RPMI8226 (cell line): ENCODE measurements around the gene RBMS1.

Experiments used
- DNase-seq: peaks from one replicate; pipeline ENCODE4 v3.0.0-alpha.2; 2015

The RBMS1 gene

DNA sequence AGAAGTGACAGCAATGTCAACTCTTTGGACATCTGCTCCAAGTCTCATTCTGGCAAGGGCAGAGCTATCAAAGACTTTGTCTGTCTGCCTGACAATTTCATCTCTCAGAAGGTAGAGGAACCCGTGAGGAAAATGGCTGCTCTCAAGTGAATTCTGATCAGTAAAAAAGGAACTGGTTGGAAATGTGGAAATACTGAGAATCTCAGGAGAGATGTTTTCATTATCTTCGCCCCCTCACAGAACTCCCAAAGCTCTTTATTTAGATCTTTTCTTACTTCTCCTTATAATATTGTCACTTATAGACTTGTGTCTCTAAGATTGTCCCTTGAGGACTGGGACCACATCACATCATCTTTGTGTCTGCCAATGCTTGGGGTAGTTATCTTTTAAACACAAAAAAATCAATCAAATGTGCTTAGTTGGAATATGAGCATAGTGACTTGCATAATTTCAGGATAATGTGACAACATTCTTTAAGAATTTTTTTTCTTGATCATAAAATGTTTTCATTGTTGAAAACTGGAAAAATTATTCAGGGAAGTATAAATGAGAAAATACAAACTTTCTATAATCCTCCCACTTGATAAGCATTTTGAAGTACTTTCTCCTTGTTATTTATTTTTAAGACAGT lies 225.3 kb downstream of the RBMS1 start:
- DNase-seq, result no peak

DNA sequence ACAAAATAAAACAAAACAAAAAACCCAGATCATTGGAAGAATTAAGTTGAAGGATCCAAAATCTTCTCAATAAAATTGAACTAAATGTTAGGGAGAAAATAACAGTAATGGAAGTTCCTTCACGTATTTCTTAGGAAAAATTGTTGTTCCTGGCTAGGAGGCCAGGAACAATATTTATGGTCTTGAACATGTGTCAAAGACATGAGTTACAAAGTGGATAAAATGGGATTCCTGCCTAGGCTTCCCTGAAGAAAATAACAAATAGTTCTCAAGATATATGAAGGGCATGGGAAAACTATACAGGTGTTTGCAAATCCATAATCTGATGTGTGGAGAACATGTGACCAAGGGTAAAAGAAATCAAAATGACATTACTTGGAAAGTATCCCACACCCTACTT lies 225.9 kb downstream of the RBMS1 start:
- DNase-seq, result no peak

DNA sequence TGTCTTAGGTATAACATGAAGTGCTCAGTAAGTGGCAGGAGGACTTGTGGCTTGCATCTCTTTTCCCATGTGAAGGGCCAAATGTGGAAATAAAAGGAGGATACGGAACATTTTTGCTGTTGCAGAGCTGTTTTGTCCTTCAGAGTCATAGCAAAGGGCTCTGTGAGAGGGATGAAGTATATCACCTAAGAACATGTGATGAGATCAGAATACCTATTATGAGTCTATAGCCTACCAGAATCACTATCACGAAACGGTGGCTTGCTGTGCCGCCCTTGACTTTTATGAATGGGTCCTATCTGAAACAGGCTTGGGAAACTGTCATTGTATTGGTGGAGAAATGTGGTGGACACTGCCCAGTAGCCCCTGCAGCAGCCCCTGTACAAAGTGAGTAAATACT lies 226.6 kb downstream of the RBMS1 start:
- no peak for DNase-seq

DNA sequence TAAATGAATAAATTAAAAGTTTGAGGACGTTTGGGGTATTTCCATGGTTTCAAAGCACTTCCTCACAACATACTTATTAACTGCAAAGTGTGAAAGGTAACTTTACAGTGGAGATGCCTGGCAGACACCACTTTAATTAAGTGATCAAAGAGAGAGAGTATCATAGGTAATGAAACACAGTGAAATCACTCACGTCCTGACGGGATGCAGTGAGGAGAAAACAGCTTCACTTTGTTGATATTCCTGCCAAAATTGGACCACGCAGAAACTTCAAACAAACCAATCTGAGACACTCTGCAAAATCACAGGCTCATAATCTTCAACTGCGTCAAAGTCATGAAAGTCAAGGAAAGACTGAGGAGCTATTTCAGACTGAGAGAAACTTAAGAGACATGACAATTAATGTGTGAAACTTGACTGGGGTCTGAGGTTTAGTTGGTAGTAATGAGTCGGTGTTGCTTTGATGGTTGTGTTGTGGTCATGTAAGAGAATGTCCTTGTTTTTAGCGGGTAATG lies 227.5 kb downstream of the RBMS1 start:
- no peak for DNase-seq

DNA sequence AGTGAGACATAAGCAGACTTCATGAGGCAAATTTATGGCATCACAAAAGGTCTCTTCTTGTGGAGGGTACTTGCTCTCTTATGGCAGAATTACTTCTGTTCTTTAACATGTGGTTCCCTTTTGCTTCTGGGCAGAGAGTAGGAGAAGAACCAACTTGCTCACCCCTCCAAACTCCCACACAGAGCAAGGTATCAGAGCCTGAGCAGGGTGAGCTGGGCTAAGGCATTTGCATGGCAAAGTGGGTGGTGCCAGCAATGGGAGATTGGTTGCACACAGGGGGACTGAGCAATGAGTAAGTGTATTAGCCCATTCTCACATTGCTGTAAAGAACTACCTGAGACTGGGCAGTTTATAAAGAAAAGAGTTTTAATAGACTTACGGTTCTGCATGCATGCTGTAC lies 229.3 kb downstream of the RBMS1 start:
- DNase-seq, result no peak

DNA sequence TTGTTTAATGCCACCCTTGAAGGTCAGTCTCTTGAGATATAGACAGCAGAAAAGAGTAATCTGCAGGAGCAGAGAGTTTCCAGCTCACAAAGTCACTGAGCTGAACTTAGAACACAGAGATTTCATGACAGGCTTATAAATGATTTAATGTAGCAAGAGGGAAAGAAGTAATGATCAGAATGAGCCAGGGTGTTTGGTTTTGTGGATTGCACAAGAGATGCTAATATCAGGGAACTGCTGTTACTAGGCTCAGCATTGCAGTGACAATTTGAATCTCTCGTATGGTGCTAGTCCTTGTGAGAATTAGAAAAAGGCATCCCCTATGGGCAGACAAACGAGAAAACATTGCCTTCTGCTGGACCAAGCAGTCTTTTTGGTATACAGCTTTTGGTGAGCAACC lies 231.9 kb downstream of the RBMS1 start:
- no peak for DNase-seq

DNA sequence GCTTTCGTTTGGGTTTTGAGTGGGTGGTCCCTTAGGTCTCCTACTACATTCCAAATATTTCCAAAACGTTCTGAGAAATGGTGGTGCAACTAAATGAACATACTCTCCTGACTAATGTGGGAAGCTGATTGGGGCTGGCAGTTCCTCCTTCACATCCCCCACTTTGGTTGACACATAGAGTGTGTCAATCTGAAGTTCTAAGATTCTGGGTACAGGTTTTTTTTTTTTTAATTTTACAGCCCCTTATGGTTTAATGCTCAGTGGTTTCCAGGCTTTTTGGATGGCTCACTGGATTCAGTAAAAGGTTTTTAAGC lies 235.2 kb downstream of the RBMS1 start:
- DNase-seq, result no peak

DNA sequence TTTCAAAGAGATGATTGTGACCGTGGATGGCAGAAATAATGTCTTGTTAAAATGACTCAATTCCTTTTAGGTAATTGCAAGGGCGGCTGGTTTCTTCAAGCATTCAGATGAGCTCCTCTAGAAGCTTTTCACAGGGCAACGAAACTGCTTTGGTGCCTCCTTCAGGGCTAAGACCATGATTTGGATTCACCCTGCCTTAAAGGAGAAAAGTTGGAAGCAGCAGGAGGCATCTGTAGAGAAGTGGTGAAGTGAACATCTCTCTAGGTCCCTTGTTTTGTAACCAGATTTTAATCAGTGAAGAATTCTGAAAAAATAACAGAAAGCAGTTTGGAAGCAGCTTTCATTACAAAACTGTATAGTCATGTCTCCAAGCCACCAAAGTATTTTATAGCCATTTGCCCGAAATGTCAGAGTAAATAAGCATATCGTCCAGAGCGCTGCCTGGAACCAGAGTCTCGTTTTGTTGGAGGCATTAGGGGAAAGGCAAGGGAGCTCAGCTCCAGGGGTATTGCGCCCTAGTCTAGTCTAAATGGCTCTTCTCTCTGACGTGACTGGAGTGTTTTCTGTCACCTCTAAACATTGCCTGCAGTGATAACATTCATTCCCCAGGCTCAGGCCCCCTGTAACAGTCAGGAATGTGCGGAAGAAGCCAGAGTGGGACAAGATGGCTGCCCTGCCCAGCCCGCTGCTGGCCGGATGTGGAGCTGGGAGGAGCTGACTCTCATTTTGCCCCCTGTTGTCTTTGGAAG lies 235.7 kb downstream of the RBMS1 start:
- no peak for DNase-seq

DNA sequence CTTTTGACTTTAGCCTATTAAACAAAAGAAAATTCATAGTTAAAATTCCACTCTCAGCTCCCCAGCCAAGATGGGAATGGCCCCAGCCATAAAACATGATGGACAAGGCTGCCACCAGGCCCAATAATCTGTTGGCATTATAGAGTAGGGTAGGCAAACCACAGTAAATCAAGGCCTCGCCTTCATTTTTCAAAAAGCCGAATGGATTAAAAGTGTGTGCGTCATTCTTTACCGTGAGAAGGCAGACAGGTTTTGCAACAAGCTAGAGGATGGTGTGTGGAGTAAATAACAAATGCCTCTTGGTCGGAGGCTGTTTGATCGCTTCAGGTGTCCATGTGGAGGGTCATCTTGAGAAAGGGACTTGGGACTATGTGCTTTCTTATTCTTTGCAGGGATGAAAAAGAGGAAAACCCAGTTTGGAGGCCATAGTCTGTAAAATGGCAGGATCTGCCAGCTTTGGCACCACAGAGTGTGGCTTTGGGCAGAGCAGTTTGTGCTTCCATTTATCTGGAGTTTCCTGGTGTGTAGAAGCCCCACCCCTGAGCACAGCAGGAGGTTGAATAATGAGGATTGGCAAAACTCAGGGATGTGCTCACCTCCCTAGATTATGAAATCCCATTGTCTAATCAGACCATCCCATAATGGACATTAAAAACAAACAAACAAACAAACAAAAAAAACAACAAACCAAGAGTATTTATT lies 236.4 kb downstream of the RBMS1 start:
- DNase-seq, result no peak

DNA sequence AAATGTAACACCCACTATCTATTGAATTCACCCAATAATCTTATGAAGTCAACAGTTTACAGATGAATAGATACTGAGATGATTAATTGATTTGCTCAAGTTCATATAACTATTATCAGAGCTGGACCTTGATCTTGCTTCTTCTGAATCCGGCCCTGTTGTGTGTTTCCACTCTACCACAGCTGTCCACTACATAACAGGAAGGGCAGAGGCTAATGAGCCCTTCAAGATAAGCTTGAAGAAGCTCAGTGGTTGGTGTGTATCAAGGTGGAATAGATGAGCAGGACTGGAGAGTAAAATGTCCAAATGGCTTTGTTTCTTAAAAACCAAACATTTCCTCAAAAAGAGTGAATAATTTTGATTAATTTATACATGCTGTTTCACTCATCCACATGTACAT lies 237.1 kb downstream of the RBMS1 start:
- no peak for DNase-seq

DNA sequence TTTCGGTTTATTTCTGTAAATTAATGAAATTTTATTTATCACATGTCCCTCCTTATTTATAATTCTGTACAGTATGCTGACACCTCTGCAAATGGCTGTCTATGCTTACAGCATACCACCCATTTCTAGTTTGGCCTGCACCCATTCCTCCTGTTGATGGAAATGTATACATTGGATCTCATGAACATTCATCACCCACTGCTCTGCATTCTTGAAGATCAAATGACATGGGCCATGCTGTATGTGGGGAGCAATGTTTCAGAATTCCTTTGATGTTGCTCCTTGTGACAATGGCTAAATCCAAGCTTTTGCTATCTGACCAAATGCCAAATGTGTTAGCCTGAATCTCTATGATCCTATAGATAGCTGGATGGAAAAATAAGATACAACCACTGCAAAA lies 238.2 kb downstream of the RBMS1 start:
- DNase-seq, result no peak

DNA sequence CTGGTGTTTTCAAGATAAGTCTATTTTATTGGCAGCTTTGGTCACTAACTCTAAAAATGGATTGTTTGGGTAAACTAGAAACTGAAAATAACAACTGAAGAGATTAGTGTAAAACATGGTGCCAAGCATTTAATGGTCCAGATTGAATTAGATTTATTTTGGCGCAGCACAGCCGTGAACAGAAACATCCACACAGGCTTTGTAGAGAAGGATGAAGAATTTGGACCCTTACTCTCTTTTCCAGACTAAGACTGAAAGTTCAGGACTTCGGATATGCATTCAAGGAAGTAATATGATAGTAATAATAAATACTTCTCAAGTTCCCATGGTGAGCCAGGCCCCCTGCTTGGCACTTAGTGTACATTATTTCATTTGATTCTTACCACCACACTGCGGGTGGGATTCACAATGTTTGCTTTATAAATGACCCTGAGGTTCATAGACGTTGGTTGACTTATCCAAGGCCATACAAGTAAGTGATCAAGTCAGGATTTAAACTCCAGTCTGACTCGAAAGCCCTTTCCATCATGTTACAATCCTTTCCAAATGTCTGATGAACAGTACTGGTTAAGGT lies 239.3 kb downstream of the RBMS1 start:
- no peak for DNase-seq

DNA sequence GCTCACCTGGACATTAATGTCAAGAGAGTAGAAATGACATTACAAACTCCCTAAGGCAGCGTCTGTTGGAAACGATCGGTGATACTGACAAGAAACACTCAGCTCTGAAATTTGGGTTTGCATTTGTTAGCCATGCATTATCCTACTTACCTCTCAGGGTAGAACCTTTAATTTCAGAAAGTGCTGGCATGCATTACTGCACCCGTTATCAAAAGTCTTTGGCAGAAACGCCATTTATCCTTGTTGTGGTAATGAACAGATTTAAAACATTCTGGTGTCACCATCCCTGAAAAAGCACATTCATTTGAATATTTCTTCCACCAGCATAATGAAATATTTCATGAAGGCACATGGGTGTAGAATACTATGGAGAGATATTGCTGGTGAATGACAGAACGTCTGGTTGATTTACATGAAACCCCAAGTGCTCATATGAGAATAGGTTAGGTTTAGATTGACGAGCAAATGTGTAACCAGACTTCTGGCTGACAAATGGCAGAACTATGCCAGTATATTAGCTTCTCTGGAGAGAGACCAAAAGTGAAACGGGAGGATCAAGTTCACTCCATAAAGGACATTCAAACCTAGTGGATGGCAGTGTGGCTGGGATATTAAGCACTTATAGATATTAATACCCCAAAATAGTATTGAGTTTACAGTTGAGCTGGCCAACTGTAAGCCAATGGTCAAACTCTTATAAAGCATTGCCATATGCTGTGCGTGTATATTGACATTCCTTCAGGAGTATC lies 240.0 kb downstream of the RBMS1 start:
- DNase-seq, result no peak

DNA sequence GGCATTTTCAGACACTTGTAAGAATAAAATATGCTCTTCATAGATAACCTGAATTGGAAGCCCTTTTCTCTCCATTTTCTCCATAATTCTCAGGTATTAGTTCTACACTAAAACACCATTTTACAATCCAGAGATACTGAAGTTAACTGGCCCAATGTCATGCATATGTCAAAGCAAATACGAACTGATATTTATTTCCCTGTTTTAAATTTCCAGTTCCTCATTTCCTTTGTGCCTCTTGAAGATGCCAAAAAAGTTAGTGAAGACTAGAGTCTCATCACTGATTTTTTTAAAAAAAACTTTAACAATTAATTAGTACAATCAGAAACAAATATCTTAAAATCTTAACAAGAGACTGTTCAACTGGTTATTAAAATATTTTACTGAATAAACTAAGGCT lies 240.7 kb downstream of the RBMS1 start:
- DNase-seq, result no peak

DNA sequence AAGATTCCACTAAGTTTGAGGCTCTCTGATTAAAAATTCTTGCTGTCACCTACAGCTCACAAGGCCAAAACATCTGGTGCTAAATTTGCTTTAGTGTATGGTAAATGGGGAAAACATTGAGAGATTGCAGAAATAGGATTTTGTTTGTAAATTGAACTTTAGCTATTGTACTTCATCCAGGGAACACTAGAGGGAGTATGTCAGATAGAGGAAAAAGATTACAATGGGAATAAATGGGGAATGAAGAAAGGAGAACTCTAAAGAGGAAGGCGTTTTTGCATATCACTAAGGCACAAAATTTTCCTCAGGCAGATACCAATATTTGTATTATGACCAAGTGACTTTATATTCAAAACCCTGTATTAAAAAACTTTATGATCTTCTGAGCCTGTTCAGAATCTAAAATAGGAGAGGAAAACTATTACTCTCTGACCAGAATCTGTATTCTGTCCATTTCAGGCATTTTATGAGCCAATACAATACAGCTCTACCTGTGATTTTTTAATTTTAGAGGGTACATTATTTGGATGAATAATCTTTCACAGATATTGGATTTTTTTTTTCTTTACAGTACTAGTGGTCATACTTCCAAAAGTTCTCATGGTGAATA lies 241.2 kb downstream of the RBMS1 start:
- DNase-seq, result peak; percentile 17

DNA sequence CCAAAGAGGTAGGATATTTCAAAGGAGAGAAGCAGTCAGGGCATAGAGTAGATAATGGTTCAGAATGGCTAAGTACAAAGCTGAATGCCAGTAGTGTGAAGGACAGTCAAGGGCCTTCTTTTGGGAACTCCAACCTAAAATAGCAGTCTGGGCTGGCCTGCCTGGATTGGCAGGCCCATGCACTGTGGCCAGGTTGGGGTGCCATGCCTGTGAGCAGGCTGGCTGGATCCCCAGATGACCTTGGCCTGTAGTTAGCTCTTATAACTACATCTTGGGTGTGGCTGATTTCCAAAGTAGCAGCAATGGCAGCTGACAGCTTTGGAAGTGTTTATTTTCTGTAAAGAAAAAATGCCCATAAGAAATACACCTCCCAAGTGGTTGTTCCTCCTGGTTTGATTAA lies 242.0 kb downstream of the RBMS1 start:
- DNase-seq, result no peak

DNA sequence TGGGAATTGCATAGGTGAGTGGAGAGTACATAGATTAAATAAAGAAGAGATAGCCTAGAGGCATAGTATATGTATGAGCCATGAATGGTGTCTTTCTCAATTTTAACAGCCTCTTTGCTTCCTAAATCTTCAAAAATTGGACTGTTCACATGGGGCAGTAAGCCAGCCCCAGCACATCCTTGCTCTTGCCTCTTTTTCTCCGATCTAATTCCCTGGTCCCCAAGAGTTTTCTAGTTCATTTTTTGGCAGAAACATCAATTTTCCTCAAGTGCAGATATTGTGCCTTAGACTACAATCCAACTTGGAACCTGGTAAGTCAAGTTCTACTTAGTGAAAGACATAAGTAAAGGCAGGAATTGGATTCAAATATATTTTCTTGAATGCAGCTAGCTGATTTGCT lies 243.7 kb downstream of the RBMS1 start:
- DNase-seq, result no peak

DNA sequence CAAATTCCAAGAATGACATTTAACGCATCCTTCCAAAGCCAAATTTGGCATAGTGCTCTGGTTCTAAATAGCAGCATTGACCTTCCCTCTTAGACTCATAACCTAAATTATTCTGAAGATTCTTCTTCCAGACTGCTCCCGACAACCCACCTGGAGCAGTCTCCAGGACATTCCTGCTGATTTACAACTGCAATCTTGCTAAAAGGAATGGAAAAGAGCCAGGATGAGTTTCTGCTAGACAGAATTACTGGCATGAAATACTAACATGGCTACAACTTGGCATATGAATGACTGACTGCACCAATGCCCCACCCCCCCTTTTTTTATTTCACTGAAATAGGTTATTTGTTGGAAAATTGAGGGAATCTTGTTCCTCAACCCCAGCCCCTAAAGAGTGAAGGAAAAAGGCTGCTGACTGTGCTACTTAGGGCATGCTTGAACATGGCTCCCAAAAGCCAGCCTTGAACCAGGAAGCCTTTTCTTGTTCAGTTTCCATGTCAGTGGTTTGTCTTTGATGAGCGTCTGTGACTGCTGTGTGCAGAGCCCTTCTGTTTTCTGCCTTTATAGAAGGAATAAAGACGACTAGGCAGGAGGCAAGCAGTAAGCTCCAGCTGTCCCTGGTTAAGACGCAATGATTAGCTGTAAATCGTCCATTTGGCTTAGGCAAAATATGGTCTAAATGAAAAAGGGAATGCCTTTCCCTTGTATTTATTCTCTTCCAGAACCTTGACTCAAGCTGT lies 246.1 kb downstream of the RBMS1 start:
- DNase-seq, result no peak

DNA sequence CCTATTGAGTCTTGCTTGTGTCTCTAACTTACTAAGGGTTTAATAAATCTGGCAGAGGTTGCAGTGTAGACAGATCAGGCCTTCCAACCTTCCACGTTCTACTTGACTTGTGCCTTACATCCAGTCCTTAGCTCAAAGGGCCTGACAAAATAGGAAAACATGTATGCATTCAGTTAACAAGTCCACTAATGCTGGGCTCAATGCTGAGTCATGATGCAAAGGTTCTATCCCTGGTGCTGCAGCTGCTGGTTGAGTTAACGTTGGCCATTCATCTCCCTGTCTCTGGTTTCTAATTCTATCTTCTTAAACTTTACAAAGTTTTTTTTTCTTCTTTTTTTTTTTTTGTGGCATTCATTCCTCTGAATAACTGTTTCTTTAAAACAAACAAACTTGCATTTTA lies 247.3 kb downstream of the RBMS1 start:
- no peak for DNase-seq

DNA sequence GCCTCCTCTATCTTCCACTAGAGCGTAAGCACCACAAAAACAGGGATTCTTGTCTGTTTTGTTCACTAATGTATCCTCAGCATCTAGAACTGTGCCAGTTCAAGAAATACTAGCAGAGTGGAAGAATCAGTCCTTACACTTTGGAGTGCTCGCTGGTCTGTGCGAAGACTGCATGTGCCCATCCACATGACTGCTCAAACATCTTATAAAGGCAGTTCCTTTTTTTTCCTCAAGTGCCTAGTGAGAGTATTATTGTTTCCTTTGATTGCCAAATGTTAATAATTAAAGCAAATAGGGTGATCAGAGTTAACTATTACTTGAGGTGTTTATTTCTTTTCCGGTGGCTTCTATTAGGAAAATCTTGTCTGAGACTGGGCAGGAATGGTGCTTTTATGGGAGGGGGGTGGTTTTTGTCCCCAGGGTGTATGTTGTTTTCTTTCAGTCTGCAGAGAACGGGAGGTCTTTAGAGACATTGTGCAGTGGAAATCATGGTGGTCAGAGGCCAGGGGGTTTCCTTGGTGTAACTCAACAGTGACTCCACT lies 247.9 kb downstream of the RBMS1 start:
- no peak for DNase-seq

DNA sequence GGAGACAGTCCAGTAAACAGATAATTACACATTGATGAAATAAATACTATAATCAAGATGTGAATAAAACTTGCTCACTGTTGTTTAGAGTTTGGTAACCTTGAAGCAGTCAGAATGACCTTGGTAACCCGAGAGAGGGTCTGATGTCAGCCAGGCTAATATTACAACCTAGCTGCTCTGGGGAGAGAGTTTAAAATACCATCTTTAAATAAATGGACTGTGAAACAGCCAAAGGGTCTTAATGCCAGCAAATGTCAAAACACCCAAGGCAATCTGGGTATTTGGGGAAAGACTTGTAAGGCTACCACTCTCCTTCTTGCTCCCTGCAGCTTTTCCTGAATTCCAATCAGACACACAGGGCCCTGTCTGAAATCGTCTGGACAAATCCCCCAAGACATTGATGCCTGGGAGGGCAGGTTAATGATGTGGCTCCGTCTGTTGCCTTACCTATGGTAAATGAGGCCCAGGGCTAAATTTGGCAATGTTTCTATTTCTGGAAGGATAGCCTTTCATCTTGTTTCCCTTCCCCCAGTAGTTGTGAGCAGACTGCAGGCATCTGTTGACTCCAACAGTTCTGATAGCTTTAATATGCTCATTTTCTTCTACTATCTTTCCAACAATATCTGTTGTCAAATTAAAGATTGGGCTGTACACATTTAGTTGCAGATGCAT lies 250.6 kb downstream of the RBMS1 start:
- DNase-seq, result no peak
